ENCODE data around the gene SPATA32.

GRCh38 chr17:45306094-45306493, 44.2 kb upstream of the SPATA32 start:
- TF ChIP-seq CTCF (IDR thresholded peaks at IDR 0.05) (no peak), POLR2A (IDR thresholded peaks at IDR 0.05) (no peak), POLR2AphosphoS5 (IDR thresholded peaks at IDR 0.05) (no peak), EP300 (IDR thresholded peaks at IDR 0.05; ENCODE audit: low read depth) (no peak)

Measured in transverse colon (tissue), 4 donors.